GM12801 (cell line): ENCODE measurements around the gene LRRC73.

Experiments
- TF ChIP-seq, protein P1 (sequence below): IDR thresholded peaks from one replicate; pipeline ENCODE4 v1.5.1; 2011; ENCODE audit warnings: control low read depth; ENCODE audit not compliant: insufficient read length; ENCODE audit errors: extremely low read depth

LRRC73 gene

GRCh38 chr6:43461936-43462335 lies 48.2 kb downstream of the LRRC73 start:
- TF ChIP-seq, protein P1, sequence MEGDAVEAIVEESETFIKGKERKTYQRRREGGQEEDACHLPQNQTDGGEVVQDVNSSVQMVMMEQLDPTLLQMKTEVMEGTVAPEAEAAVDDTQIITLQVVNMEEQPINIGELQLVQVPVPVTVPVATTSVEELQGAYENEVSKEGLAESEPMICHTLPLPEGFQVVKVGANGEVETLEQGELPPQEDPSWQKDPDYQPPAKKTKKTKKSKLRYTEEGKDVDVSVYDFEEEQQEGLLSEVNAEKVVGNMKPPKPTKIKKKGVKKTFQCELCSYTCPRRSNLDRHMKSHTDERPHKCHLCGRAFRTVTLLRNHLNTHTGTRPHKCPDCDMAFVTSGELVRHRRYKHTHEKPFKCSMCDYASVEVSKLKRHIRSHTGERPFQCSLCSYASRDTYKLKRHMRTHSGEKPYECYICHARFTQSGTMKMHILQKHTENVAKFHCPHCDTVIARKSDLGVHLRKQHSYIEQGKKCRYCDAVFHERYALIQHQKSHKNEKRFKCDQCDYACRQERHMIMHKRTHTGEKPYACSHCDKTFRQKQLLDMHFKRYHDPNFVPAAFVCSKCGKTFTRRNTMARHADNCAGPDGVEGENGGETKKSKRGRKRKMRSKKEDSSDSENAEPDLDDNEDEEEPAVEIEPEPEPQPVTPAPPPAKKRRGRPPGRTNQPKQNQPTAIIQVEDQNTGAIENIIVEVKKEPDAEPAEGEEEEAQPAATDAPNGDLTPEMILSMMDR = no peak

DNA sequence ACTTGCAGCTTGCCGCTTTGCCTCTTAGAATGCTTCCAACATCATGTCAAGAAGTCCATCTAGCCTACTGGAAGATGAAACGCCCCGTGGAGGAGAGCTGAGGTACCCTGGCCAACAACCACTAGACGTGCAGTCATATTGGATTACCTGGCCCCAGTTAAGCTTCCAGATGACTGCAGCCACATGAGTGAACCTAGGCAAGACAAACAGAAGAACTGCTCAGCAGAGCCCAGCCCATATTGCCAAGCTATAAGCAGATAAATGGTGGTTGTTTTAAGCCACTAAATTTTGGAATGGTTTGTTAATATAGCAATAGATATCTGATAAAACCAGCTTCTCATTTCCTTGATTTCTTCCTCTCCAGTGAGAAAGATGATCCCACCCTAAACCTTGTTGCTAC lies 50.1 kb downstream of the LRRC73 start:
- TF ChIP-seq, protein P1 = no peak

- TF ChIP-seq, protein P1 = no peak
Measured at GRCh38 chr6:43459535-43459934, 50.6 kb downstream of the LRRC73 start.

DNA sequence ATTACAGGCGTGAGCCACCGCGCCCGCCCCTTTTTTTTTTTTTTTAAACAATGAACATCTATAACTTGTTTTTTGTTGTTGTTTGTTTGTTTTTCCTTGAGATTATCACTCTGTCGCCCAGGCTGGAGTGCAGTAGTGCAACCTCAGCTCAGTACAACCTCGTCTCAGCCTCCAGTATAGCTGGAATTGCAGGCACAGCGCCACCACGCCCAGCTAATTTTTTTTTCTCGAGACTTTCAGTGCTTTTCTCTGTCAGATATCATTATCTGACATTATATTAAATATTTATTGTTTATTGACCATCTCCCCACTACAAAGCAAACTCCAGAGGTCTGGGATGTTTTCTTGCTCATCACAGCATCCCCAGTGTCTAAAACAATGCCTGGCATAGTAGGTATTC lies 52.5 kb downstream of the LRRC73 start:
- TF ChIP-seq, protein P1 = no peak
